ENCODE results near the gene CARD10. TPM values are rescaled to one million over a fixed set of nuclear protein-coding genes. Genes with fewer than 3 reads are reported as not detected.

CARD10 gene
- polyA plus RNA-seq, 1 donor (not counting 4 experiments of a cell fraction or from before 2014, with no cell fraction given) = 32.2 TPM

DNA sequence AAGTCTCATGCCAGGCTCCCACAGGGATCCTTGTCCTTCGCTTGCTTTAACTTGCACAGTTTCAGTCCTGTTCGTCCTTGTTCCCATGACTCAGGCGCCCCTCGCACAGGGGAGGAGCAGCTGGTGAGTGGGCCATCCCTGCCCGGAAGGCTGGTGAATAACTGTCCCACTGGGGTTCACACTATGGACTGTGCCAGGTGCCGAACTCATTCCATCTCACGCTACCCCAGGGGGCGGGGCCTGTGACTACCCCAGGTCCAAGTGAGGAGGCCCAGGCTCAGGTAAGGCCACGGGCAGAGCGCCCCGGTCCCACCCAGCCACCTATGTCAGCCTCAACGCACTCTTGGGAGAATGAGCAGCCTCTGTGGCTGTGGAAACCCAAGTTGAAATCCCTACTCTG, 7.2 kb upstream of the CARD10 start:
- no peaks in the 10 kb centered on the region for H3K79me2 ChIP-seq (ENCODE audit: control insufficient read depth, insufficient read depth, low read length)
- H3K4me3 ChIP-seq (ENCODE audit: control insufficient read depth in 2 of 3, extremely low read depth in 1 of 3, insufficient read depth in 2 of 3, low read depth in 1 of 3, low read length in 3 of 3) = no peak overlapping the region
- H3K9me3 ChIP-seq (ENCODE audit: control insufficient read depth, low read depth, low read length) = no peaks in the 10 kb centered on the region
- peak overlapping the region; percentile 83 for H3K4me2 ChIP-seq (ENCODE audit: control insufficient read depth, extremely low read depth, insufficient read depth, low read depth, low read length)
- dilution Hi-C loops (cut with MboI; ENCODE audit: extremely low pct_ligation_motif_present, low sequenced_read_pairs) = no loop called here
- TF ChIP-seq EZH2 (IDR thresholded peaks at IDR 0.05; ENCODE audit: low read length) (no peak), CTCF (optimal IDR thresholded peaks at IDR 0.05 in 1 of 3, IDR thresholded peaks at IDR 0.05 in 1 of 3, conservative IDR thresholded peaks at IDR 0.05 in 1 of 3; ENCODE audit: extremely low read depth in 1 of 3, insufficient read depth in 2 of 3, low read length in 3 of 3) (no peak)
- H3K36me3 ChIP-seq (ENCODE audit: control insufficient read depth in 2 of 2, extremely low read depth in 1 of 2, insufficient read depth in 2 of 2, low read length in 2 of 2) = no peaks in the 10 kb centered on the region
- H4K20me1 ChIP-seq (ENCODE audit: control insufficient read depth, extremely low read depth, insufficient read depth, low read length) = no peaks in the 10 kb centered on the region
- peak; percentile 89 for DNase-seq (ENCODE audit: low read depth, low spot score)
- peaks cover 36% of the 10 kb centered on the region for H3K4me1 ChIP-seq (ENCODE audit: control insufficient read depth, extremely low read depth, insufficient read depth, low read length)
- peak overlapping the region; percentile 66 for H3K9ac ChIP-seq (ENCODE audit: control insufficient read depth, extremely low read depth, insufficient read depth, low read length)
- H2AFZ ChIP-seq (ENCODE audit: control insufficient read depth, low read length) = no peak overlapping the region
- no peaks in the 10 kb centered on the region for H3K9me1 ChIP-seq (ENCODE audit: control insufficient read depth, extremely low read depth, insufficient read depth, low read length)
- peak overlapping the region; percentile 98 for H3K27ac ChIP-seq (ENCODE audit: control insufficient read depth, insufficient read depth, low read length)
- H3K27me3 ChIP-seq (ENCODE audit: control insufficient read depth, extremely low read depth, insufficient read depth, low read length) = no peaks in the 10 kb centered on the region
- FAIRE-seq = no peak

- dilution Hi-C loops (cut with MboI; ENCODE audit: extremely low pct_ligation_motif_present, low sequenced_read_pairs) = no loop called here
- Histone ChIP-seq H3K4me3 (ENCODE audit: control insufficient read depth in 2 of 3, extremely low read depth in 1 of 3, insufficient read depth in 2 of 3, low read depth in 1 of 3, low read length in 3 of 3) (peak overlapping the region in 1 of 3 experiments; percentile 50), H3K27ac (ENCODE audit: control insufficient read depth, insufficient read depth, low read length) (peak overlapping the region; percentile 98), H3K27me3 (ENCODE audit: control insufficient read depth, extremely low read depth, insufficient read depth, low read length) (no peaks in the 10 kb centered on the region), H3K4me1 (ENCODE audit: control insufficient read depth, extremely low read depth, insufficient read depth, low read length) (peaks cover 36% of the 10 kb centered on the region), H2AFZ (ENCODE audit: control insufficient read depth, low read length) (no peak overlapping the region), H3K4me2 (ENCODE audit: control insufficient read depth, extremely low read depth, insufficient read depth, low read depth, low read length) (peak overlapping the region; percentile 83), H4K20me1 (ENCODE audit: control insufficient read depth, extremely low read depth, insufficient read depth, low read length) (no peaks in the 10 kb centered on the region), H3K79me2 (ENCODE audit: control insufficient read depth, insufficient read depth, low read length) (no peaks in the 10 kb centered on the region), H3K36me3 (ENCODE audit: control insufficient read depth in 2 of 2, extremely low read depth in 1 of 2, insufficient read depth in 2 of 2, low read length in 2 of 2) (no peaks in the 10 kb centered on the region), H3K9me1 (ENCODE audit: control insufficient read depth, extremely low read depth, insufficient read depth, low read length) (no peaks in the 10 kb centered on the region), H3K9me3 (ENCODE audit: control insufficient read depth, low read depth, low read length) (no peaks in the 10 kb centered on the region), H3K9ac (ENCODE audit: control insufficient read depth, extremely low read depth, insufficient read depth, low read length) (peak overlapping the region; percentile 66)
- no peak for DNase-seq (ENCODE audit: low read depth, low spot score)
- FAIRE-seq = no peak
- TF ChIP-seq CTCF (optimal IDR thresholded peaks at IDR 0.05 in 1 of 3, IDR thresholded peaks at IDR 0.05 in 1 of 3, conservative IDR thresholded peaks at IDR 0.05 in 1 of 3; ENCODE audit: extremely low read depth in 1 of 3, insufficient read depth in 2 of 3, low read length in 3 of 3) (no peak), EZH2 (IDR thresholded peaks at IDR 0.05; ENCODE audit: low read length) (no peak)
These were observed 6.6 kb upstream of the CARD10 start for GRCh38 chr22:37525746-37526350.

Measured in keratinocyte (primary cell).